GM12874 (cell line): ENCODE data around the gene CDK5RAP2.

Experiments used
- TF ChIP-seq, protein P1 (sequence below): IDR thresholded peaks from 2 replicates; pipeline ENCODE4 v1.5.1; 2011; ENCODE audit warnings: low read depth, mild to moderate bottlenecking, control low read depth, low read length, moderate library complexity; ENCODE audit not compliant: insufficient read depth

Gene CDK5RAP2

DNA sequence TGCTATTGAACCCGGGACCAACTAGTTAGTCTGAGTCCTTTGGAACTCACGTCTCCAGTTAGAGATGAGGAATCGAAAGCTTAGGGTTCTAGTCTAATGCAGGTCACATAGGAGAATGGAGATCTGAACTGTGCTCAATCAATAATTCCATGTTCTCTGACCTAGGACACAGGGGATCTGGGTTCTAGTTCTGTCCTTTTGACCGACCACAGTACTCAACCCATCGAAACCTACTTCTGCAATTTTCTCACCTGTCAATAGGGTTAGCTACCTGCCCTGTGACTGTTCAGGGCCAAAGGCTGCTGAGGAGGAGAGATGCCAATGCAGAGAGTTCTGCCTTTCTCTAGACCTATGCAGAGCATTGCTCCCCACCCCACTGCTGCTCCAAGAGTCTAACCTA is 187.7 kb downstream of the CDK5RAP2 start:
- TF ChIP-seq, protein P1, sequence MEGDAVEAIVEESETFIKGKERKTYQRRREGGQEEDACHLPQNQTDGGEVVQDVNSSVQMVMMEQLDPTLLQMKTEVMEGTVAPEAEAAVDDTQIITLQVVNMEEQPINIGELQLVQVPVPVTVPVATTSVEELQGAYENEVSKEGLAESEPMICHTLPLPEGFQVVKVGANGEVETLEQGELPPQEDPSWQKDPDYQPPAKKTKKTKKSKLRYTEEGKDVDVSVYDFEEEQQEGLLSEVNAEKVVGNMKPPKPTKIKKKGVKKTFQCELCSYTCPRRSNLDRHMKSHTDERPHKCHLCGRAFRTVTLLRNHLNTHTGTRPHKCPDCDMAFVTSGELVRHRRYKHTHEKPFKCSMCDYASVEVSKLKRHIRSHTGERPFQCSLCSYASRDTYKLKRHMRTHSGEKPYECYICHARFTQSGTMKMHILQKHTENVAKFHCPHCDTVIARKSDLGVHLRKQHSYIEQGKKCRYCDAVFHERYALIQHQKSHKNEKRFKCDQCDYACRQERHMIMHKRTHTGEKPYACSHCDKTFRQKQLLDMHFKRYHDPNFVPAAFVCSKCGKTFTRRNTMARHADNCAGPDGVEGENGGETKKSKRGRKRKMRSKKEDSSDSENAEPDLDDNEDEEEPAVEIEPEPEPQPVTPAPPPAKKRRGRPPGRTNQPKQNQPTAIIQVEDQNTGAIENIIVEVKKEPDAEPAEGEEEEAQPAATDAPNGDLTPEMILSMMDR = no peak

DNA sequence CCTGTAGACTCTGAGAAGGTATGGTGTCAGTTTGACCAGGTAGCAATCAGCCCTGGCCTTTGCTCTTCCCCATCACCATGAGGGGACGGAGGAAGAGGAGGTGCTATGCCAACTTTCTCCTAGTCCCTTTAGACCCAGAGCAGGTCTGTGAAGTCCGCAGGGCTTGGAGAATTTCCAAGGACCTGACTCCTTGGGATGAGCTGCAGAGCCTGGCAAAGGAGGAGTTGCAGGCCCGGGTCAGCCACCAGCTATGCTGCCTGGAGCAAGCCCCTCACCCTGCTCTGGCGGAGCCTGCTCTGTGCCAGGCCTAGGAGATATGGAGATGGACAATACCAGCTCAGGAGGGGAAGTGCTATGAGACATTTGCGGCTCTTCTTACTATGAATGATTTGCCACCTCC is 188.3 kb downstream of the CDK5RAP2 start:
- TF ChIP-seq, protein P1 = no peak

DNA sequence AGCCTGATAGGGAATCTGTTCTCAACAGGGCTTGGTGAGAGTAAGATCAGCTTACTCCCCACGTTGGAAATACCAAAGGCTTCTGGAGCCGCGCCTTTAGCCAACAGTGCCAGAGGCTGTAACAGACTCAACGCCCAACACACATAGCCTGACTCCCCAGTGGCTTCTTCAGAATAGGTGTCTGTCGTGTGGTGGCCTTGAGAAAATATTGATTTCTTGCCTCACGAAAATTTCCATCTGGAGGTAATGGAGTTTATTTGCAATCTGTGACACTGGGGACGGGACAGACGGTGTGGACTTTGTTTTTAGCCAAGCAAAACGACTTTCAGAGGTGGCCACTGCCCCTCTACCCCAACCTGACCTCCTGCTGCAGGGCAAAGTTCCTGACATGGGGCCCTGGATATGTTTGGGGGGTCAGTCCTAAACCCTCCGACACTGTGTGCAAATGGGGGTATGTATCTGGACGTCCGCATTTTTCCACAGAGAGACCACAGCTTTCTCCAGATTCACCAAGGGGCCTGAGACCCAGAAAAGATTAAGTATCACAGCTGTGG is 189.3 kb downstream of the CDK5RAP2 start:
- TF ChIP-seq, protein P1 = no peak

DNA sequence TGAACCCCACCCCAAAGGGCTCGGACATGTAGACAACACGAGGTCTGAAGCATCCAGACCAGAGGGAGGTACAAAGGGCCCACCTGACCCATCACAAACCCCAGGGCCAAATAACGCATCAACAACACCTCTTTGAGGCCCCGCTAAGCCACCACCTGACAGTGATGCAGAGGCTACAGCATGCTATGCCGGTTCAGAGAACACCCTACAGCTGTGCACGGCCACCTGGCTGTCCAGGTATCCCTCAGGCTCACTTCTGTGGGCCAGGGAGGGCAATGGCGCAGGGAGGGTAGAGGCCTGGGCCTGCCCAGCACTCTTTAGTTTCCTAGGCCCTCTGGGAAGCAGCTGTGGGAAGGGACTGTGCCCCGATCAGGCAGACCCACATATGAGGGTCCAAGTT is 190.1 kb downstream of the CDK5RAP2 start:
- TF ChIP-seq, protein P1 = no peak

DNA sequence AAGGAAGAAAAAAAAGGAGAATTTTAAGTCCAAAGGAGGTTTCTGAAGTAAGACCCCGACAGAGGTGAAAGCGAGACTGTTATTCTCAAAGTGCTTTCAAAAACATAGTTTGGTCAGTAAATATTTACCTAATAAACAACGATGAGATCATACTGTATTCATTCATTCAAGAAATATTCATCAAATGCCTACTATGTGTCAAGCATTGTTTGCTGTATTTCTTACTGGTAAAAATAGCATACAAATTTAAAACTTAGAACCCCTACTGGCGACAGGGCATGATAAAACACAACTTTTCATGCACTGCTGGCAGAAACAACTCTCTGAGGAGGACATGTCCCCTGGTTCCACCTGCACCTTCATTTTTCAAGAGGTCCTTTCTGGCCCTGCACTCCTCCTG is 190.7 kb downstream of the CDK5RAP2 start:
- TF ChIP-seq, protein P1 = no peak

DNA sequence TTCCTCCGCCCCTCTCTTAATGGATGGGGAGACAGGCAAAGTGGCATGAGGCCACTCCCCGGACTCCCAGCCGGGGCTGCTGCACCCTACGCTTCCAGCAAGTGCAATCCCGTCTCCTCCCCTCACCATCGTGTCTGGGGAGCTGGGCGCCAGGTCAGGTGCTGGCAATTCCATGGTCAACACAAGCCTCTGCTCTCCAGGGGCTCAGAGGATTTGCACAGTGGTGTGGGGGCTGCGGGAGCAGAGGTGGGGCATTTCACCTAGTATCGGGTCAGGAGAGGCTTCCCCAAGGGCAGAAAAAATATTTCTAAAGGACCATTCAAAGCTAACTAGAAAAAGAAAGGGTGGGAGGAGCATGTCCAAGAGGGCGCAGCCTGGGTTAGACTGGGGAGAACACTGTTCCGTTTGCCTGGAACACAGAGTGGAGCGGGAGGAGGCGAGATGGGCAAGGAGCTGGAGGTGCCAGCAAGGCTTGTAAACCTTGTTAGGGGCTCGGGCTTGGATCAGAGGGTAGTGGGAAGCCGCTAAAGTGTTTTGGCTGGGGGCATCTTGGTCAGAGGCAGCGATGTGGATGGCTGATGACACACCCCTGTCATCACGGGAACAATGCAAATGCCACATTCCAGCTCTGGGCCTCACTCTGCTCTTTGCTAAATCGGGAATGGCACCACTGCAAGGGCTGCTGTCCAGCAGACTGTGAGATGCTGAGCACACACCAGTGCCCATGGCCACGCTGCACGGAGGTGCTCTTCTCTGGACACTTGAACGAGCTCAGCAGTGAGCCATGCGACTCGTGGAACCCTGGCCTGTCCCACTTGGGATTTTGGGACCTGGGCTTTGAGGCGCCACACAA is 191.7 kb downstream of the CDK5RAP2 start:
- TF ChIP-seq, protein P1 = no peak

DNA sequence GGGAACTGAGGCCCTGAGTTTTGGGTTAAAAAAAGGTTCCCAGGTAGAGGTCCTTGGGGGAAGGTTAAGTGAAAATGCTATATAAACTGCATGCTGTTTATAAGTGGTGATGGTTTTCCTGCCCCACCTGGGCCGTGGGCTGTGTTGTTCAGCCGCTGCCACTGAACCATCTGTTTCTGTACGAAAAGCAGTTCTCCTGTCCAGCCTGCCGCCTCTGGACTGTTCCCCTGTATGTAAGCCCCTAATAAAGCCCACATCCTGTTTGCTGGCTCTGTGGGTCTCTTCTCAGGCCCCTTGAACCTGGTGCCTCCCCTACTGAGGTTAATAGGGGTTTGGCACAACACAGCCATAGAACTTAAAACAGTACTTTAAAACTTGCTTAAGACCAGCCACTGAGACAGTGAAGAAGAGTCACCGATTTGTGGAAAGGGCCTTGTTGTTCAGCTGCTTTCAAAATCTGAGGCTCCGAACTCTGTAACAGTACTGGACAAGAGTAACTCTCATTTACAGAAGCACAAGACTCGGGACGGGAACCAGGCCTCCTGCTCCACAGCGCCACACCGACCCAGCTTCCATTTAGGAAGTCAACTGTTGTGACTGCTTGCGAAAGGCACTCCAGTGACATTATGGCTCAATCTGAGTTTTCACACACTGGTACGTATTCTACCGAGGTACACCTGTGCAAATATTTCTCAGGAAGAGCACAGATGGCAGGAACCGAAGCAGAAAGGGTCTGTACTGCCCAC is 192.5 kb downstream of the CDK5RAP2 start:
- TF ChIP-seq, protein P1 = no peak
